Subcutaneous abdominal adipose tissue (tissue), 5 donors: Measurements from ENCODE around the gene LCAT.

Experiments
- H3K27ac ChIP-seq: one replicate; pipeline ENCODE4 v1.7.0; 2013; ENCODE audit warnings: low read depth, mild to moderate bottlenecking, inconsistent platforms, low read length, moderate library complexity
- H3K27me3 ChIP-seq, 5 donors: one replicate each; pipeline ENCODE4 v1.7.0; 2013; ENCODE audit warnings: low read length in 5 of 5, inconsistent platforms in 1 of 5; ENCODE audit not compliant: control insufficient read depth in 5 of 5, insufficient read depth in 4 of 5
- H3K36me3 ChIP-seq, 5 donors: one replicate each; pipeline ENCODE4 v1.7.0; 2013; ENCODE audit warnings: low read length in 5 of 5; ENCODE audit not compliant: control insufficient read depth in 5 of 5, insufficient read depth in 5 of 5
- H3K4me1 ChIP-seq, 5 donors: one replicate each; pipeline ENCODE4 v1.7.0; 2013; ENCODE audit warnings: low read length in 5 of 5, mild to moderate bottlenecking in 3 of 5, moderate library complexity in 1 of 5; ENCODE audit not compliant: control insufficient read depth in 5 of 5, insufficient read depth in 5 of 5
- H3K4me3 ChIP-seq, 5 donors: one replicate each; pipeline ENCODE4 v1.7.0; 2013; ENCODE audit warnings: low read length in 5 of 5, low read depth in 1 of 5
- H3K9ac ChIP-seq, 5 donors: one replicate each; pipeline ENCODE4 v1.7.0; 2013; ENCODE audit warnings: low read length in 5 of 5, mild to moderate bottlenecking in 4 of 5, moderate library complexity in 3 of 5
- H3K9me3 ChIP-seq, 5 donors: one replicate each; pipeline ENCODE4 v1.7.0; 2013; ENCODE audit warnings: low read length in 5 of 5; ENCODE audit not compliant: control insufficient read depth in 5 of 5
- donor health status: healthy.
- donor health status: healthy.
- donor health status: healthy.
- donor health status: healthy.
- donor health status: healthy.

The LCAT gene

DNA sequence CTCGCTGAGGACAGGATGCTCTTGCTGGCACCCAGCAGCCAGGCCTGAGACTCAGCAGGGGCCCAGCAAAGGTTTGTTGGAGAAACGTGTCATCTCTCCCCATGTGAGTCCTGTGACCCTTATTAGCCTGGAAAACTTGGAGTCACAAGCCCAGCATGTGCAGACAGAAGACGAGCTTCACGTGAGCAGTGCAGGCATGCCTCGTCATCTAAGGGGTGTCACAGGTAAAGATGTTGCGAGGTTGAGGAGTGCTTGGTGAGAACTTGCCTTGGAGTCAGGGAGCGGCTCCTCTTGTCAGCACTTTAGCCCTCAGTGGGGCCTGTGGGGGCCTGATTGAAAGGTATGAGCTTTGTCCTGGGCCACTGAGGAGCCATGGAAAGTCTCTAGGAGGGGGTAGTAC, 10.1 kb downstream of the LCAT start:
- H3K9ac ChIP-seq, result no peak overlapping the region
- H3K36me3 ChIP-seq, result peaks cover 0 to 54% (median 29%) of the 10 kb centered on the region in 5 donors
- no peaks in the 10 kb centered on the region for H3K27me3 ChIP-seq
- H3K27ac ChIP-seq, result no peak overlapping the region
- no peak overlapping the region for H3K4me3 ChIP-seq
- H3K4me1 ChIP-seq, result peaks cover 5 to 36% (median 27%) of the 10 kb centered on the region in 5 donors
- no peaks in the 10 kb centered on the region for H3K9me3 ChIP-seq

DNA sequence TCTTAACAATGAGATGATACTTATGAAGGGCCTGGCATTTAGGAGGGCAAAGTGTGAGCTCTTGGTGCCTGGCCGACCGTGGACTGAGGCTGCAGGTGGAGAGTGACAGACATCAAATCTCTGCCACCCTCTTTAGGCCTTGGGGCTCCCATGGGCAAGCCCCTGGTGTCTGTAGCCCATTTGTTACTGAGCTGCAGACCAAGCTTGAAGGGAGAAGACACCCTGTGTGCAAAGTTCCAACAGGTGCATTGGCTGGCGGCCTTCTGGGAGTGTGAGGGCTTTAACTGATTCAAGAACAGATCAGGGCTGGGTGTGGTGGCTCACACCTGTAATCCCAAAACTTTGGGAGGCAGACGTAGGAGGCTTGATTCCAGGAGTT, 11.5 kb downstream of the LCAT start:
- peaks cover 5 to 34% (median 26%) of the 10 kb centered on the region in 5 donors for H3K4me1 ChIP-seq
- no peak overlapping the region for H3K4me3 ChIP-seq
- no peaks in the 10 kb centered on the region for H3K9me3 ChIP-seq
- peaks cover 0 to 67% (median 40%) of the 10 kb centered on the region in 5 donors for H3K36me3 ChIP-seq
- no peak overlapping the region for H3K9ac ChIP-seq
- no peaks in the 10 kb centered on the region for H3K27me3 ChIP-seq
- H3K27ac ChIP-seq, result no peak overlapping the region

DNA sequence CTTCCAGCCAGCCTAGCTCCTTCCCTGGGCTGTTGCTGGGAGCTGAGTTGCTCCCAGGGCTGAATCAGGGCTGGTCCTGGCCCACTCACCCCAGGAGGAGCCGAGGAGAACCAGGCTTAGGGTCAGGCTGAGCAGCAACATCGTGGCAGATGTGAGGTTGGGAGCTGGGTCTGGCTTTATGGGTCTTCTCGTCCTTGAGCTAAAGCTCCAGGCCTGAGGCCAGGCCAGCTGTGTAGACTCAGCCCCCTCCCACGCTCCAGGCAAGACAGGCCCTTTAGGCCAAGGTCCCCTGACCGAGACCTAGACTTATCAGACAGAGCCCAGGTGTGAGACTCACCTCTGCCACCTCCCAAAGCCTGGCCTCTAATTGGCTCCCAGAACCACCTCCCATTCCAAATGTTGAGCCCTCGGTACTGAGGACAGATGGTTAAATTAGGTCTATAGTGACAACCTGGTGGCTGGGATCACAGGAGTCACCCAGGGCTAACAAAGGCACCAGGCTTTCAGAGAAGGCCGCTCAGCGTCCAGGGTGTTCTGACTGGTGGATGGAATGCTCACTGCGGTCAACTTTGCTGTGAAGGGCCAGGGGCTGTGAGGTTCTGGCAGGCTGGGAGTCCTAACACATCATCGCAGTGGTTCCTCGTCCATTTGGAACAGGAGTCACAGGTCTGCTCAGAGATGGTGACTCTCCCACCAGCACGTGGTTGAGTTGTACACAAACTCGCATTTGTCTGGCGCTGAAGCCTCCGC, 12.0 kb downstream of the LCAT start, which contains the start of gene CTRL:
CTRL (minus strand) TSS at position 151 of the 750 bp plus-strand sequence; CDS start at position 141, 10 bp downstream.
- Histone ChIP-seq H3K36me3 (peaks cover 0 to 72% (median 44%) of the 10 kb centered on the region in 5 donors), H3K4me1 (peaks cover 5 to 31% (median 22%) of the 10 kb centered on the region in 5 donors), H3K27ac (no peak within 1 kb of the TSS), H3K27me3 (no peaks in the 10 kb centered on the region), H3K9ac (no peak within 1 kb of the TSS), H3K4me3 (no peak within 1 kb of the TSS), H3K9me3 (no peaks in the 10 kb centered on the region)

DNA sequence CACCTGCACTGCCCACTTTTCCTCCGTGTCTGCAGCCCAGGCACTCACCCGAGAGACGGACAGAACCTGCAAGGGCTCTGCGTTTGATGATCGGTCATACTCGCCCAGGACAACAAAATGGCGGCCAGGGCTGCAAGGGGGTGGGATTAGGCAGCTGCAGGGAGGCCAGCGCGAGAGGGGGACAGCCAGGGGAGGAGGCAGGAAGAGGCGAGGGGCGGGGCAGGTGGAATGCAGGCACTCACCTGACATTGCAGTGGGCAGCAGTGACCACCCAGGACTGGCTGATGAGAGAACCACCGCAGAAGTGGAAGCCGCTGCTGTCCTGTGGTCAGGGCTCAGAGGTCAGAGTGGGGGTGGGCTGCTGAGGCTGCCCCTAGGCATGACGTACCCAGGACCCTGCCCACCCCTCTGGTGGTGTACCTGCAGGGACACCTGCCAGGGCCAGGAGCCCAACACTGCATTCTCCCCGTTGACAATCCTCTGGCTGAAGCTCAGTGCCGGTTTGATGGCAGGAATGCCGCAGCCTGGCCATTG, 13.2 kb downstream of the LCAT start:
- Histone ChIP-seq H3K9ac (no peak overlapping the region), H3K27me3 (no peaks in the 10 kb centered on the region), H3K4me1 (peaks cover 13 to 31% (median 31%) of the 10 kb centered on the region in 5 donors), H3K27ac (no peak overlapping the region), H3K9me3 (no peaks in the 10 kb centered on the region), H3K36me3 (peaks cover 0 to 72% (median 44%) of the 10 kb centered on the region in 5 donors), H3K4me3 (no peak overlapping the region)

DNA sequence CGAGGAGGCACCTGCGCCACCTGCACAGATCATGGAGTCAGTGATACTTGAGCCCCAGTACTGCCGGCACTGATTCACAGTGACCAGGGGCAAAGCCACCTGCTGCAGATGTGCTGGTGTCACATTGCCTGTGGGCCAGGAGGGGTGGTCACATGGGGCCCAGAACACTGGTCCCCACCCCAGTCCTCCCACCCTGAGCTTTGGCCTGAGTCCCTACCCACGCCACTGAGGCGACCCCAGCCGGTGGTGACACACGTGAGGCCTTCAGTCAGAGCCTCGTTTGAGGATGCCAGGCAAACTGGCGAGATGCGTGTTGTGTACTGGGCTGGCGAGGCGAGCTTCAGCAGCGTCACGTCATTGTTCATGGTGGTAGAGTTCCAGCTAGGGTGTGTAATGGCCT, 13.7 kb downstream of the LCAT start:
- Histone ChIP-seq H3K36me3 (peaks cover 0 to 72% (median 44%) of the 10 kb centered on the region in 5 donors), H3K27ac (no peak overlapping the region), H3K4me1 (peaks cover 9 to 31% (median 30%) of the 10 kb centered on the region in 5 donors), H3K4me3 (no peak overlapping the region), H3K9ac (no peak overlapping the region), H3K27me3 (no peaks in the 10 kb centered on the region), H3K9me3 (no peaks in the 10 kb centered on the region)

DNA sequence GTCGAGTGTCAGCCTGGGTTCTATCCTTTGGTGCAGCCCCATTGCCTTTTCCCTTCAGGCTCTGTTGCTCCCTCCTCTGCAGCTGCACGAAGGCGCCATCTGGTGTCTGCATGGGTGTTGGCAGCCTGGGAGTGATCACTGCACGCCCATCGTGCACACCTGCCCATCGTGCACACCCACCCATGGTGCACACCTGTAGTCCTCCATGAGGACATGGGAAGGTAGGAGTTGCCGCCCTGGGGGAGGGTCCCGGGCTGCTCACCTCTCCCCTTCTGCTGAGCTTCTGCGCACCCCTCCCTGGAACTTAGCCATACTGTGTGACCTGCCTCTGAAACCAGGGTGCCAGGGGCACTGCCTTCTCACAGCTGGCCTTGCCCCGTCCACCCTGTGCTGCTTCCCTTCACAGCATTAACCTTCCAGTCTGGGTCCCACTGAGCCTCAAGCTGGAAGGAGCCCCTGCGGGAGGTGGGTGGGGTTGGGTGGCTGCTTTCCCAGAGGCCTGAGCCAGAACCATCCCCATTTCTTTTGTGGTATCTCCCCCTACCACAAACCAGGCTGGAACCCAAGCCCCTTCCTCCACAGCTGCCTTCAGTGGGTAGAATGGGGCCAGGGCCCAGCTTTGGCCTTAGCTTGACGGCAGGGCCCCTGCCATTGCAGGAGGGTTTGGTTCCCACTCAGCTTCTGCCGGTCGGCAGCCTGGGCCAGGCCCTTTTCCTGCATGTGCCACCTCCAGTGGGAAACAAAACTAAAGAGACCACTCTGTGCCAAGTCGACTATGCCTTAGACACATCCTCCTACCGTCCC, 15.2 kb downstream of the LCAT start:
- H3K27me3 ChIP-seq, result no peaks in the 10 kb centered on the region
- peaks cover 7 to 25% (median 23%) of the 10 kb centered on the region in 5 donors for H3K4me1 ChIP-seq
- H3K9ac ChIP-seq, result no peak overlapping the region
- no peaks in the 10 kb centered on the region for H3K9me3 ChIP-seq
- peaks cover 0 to 63% (median 38%) of the 10 kb centered on the region in 5 donors for H3K36me3 ChIP-seq
- H3K4me3 ChIP-seq, result no peak overlapping the region
- no peak overlapping the region for H3K27ac ChIP-seq

DNA sequence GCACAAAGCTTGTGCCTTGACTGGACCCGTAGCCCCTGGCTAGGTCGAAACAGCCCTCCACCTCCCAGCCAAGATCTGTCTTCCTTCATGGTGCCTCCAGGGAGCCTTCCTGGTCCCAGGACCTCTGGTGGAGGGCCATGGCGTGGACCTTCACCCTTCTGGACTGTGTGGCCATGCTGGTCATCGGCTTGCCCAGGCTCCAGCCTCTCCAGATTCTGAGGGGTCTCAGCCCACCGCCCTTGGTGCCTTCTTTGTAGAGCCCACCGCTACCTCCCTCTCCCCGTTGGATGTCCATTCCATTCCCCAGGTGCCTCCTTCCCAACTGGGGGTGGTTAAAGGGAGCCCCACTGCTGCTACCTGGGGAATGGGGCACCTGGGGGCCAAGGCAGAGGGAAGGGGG, 15.8 kb downstream of the LCAT start:
- peaks cover 0 to 66% (median 38%) of the 10 kb centered on the region in 5 donors for H3K36me3 ChIP-seq
- H3K9ac ChIP-seq, result no peak overlapping the region

DNA sequence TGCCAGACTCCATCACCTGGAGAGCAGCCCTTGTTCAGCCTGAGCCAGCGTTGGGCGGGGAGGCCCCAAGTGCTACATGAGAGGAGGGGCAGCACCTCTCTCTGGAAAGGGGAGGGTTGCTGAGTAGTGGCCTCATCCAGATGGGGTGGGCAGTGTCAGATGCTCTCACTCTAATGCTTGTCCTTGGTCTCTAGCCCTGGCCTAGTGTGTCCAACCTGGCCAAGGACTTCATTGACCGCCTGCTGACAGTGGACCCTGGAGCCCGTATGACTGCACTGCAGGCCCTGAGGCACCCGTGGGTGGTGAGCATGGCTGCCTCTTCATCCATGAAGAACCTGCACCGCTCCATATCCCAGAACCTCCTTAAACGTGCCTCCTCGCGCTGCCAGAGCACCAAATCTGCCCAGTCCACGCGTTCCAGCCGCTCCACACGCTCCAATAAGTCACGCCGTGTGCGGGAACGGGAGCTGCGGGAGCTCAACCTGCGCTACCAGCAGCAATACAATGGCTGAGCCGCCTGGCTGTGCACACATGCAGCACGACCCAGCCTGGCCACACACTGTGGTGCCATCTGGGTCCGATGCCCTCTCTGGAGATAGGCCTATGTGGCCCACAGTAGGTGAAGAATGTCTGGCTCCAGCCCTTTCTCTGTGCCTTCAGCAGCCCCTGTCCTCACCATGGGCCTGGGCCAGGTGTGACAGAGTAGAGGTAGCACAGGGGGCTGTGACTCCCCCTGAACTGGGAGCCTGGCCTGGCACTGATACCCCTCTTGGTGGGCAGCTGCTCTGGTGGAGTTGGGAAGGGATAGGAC, 16.6 kb downstream of the LCAT start:
- no peak overlapping the region for H3K27ac ChIP-seq
- peaks cover 7 to 25% (median 23%) of the 10 kb centered on the region in 5 donors for H3K4me1 ChIP-seq
- peaks cover 0 to 71% (median 37%) of the 10 kb centered on the region in 5 donors for H3K36me3 ChIP-seq
- no peak overlapping the region for H3K4me3 ChIP-seq
- no peaks in the 10 kb centered on the region for H3K27me3 ChIP-seq
- peak overlapping the region in 1 of 5 donors; percentile 33 for H3K9ac ChIP-seq
- no peaks in the 10 kb centered on the region for H3K9me3 ChIP-seq

More for the DNA sequence above, 15.8 kb downstream of the LCAT start:
- Histone ChIP-seq H3K27me3 (no peaks in the 10 kb centered on the region), H3K27ac (no peak overlapping the region), H3K4me3 (no peak overlapping the region), H3K9me3 (no peaks in the 10 kb centered on the region), H3K4me1 (peaks cover 7 to 25% (median 23%) of the 10 kb centered on the region in 5 donors)

DNA sequence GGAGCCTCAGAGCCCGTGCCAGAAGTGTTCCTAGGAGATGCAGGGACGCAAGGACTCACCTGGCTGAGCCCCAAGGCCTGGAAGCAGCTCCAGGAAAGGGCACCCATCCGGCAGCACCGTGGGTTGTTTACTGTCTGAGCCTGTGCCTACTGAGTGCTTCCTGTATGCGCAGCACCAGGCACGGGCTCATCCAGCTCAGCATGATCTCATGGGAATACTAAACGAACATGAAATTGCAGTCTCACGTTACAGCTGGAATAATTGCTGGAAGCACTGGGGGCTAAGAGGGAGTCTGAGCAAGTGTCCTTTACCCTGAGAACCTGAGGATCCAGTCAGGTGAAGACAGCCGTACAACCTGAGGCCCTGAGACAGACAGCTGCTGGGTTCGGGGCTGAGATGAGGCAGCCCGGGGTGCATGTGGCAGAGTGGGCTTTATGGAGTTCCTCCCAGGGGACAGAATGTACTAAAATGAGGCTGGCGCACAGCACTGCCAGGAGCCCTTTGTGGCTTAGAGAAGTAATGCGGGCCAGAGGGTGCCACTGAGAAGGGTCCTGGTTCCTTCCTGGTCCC, 17.7 kb downstream of the LCAT start:
- Histone ChIP-seq H3K4me3 (peak overlapping the region in 1 of 5 donors; percentile 8), H3K4me1 (peaks cover 7 to 25% (median 23%) of the 10 kb centered on the region in 5 donors), H3K36me3 (peaks cover 0 to 63% (median 36%) of the 10 kb centered on the region in 5 donors), H3K9ac (peak overlapping the region in 3 of 5 donors; percentile 22 to 53 (median 33)), H3K27ac (no peak overlapping the region), H3K27me3 (no peaks in the 10 kb centered on the region), H3K9me3 (no peaks in the 10 kb centered on the region)
